Loucy (cell line): ENCODE results near the gene PRCP.

ENCODE experiments used
- EZH2phosphoT487 ChIP-seq: fragments of 200-600 bp; IDR thresholded peaks from 2 replicates; pipeline ENCODE4 v1.6.1; 2018; ENCODE audit warnings: antibody characterized with exemption, mild to moderate bottlenecking, moderate library complexity, borderline replicate concordance
- TF ChIP-seq, protein P1 (sequence below): fragments of 200-600 bp; sonication (generic); conservative IDR thresholded peaks from 2 replicates; pipeline ENCODE4 v1.5.1; 2014; ENCODE audit warnings: mild to moderate bottlenecking, antibody characterized with exemption, low read length

- TF ChIP-seq, protein P1, sequence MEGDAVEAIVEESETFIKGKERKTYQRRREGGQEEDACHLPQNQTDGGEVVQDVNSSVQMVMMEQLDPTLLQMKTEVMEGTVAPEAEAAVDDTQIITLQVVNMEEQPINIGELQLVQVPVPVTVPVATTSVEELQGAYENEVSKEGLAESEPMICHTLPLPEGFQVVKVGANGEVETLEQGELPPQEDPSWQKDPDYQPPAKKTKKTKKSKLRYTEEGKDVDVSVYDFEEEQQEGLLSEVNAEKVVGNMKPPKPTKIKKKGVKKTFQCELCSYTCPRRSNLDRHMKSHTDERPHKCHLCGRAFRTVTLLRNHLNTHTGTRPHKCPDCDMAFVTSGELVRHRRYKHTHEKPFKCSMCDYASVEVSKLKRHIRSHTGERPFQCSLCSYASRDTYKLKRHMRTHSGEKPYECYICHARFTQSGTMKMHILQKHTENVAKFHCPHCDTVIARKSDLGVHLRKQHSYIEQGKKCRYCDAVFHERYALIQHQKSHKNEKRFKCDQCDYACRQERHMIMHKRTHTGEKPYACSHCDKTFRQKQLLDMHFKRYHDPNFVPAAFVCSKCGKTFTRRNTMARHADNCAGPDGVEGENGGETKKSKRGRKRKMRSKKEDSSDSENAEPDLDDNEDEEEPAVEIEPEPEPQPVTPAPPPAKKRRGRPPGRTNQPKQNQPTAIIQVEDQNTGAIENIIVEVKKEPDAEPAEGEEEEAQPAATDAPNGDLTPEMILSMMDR: no peak
- TF ChIP-seq EZH2phosphoT487: no peak
Observed at GRCh38 chr11:82845356-82846353, 54.6 kb downstream of the PRCP start.
